Cardiac fibroblast (primary cell): ENCODE results near the gene MYL3.

ENCODE experiments used
- DNase-seq, 2 donors: peaks; one replicate each; pipeline versions ENCODE4 v3.0.0 to v3.0.0-alpha.2; 2010; ENCODE audit warnings: low read depth in 2 of 2
- H3K4me3 ChIP-seq, 2 donors: replicated peaks in 1 of 2; 1 replicate in 1 of 2; 2 replicates in 1 of 2; pipeline ENCODE4 v1.5.1; 2011; ENCODE audit warnings: low read depth in 2 of 2, low read length in 2 of 2, mild to moderate bottlenecking in 2 of 2, moderate library complexity in 1 of 2
- TF ChIP-seq, protein P1 (sequence below): IDR thresholded peaks from one replicate; pipeline ENCODE4 v1.5.1; 2011; ENCODE audit warnings: low read depth, mild to moderate bottlenecking, low read length, inconsistent platforms

Gene MYL3

DNA sequence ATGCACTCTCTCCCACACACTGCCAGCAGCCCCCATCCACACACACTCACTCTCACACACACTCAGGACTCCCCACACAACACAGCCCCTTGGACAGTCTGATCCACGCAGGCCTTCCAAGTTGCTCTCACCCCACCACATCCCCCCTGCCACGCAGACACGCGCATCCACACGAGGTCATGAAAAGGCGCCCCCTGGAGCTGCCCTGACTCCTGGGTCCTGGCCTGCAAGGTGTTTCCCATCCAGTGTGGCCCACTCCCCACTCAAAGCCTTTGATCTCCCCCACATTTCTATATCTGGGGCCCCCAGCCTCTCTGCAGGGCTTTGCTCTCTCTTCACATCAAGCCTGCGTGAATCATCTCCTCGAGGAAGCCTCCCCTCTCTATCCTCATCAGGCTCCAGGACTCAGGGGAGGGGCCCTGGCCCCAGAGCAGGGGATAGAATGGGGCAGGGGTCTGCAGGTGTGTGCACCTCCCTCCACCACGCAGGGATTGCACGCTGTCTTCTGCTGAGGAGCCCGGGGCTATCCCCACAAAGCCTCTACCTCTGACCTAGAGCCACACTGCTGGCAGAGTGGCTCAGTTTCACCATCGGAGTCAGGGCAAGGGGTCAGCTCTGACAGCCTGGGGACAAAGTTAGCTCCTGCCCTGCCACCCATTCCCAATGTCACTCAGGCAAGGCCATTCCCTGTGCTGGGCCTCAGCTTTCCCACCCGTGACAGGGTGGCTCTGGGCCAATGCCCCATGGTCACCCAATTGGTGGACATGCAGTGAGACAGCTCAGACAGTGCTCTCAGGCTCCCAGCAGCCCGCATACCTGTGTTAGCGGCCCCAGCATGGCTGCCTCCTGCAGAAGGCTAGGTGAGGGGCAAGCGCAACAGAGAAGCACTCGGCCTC, 6.4 kb downstream of the MYL3 start:
- no peak for DNase-seq
- TF ChIP-seq, protein P1, sequence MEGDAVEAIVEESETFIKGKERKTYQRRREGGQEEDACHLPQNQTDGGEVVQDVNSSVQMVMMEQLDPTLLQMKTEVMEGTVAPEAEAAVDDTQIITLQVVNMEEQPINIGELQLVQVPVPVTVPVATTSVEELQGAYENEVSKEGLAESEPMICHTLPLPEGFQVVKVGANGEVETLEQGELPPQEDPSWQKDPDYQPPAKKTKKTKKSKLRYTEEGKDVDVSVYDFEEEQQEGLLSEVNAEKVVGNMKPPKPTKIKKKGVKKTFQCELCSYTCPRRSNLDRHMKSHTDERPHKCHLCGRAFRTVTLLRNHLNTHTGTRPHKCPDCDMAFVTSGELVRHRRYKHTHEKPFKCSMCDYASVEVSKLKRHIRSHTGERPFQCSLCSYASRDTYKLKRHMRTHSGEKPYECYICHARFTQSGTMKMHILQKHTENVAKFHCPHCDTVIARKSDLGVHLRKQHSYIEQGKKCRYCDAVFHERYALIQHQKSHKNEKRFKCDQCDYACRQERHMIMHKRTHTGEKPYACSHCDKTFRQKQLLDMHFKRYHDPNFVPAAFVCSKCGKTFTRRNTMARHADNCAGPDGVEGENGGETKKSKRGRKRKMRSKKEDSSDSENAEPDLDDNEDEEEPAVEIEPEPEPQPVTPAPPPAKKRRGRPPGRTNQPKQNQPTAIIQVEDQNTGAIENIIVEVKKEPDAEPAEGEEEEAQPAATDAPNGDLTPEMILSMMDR: no peak
- no peak overlapping the region for H3K4me3 ChIP-seq

DNA sequence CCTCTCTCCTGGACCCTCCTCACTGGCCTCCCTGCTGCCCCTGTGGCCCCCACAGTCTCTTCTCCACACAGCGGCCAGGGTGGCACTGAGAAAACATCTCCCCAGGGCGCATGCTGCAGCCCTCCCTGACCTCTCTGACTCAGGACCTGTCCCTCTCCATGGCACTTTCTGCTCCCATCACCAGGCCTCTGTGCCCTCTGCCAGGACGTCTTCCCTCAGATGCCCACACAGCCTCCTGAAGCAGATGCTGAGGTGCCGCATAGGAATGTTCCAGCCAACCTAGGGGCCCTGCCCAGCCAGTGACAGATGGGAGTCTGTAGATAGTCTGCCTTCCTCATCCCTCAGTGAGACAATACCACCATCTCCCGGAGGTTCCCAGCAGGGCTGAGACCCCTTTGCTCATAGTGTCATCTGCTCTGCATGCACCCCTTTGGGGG, 8.7 kb downstream of the MYL3 start:
- no peak for DNase-seq
- H3K4me3 ChIP-seq: no peak overlapping the region
- TF ChIP-seq, protein P1: no peak

DNA sequence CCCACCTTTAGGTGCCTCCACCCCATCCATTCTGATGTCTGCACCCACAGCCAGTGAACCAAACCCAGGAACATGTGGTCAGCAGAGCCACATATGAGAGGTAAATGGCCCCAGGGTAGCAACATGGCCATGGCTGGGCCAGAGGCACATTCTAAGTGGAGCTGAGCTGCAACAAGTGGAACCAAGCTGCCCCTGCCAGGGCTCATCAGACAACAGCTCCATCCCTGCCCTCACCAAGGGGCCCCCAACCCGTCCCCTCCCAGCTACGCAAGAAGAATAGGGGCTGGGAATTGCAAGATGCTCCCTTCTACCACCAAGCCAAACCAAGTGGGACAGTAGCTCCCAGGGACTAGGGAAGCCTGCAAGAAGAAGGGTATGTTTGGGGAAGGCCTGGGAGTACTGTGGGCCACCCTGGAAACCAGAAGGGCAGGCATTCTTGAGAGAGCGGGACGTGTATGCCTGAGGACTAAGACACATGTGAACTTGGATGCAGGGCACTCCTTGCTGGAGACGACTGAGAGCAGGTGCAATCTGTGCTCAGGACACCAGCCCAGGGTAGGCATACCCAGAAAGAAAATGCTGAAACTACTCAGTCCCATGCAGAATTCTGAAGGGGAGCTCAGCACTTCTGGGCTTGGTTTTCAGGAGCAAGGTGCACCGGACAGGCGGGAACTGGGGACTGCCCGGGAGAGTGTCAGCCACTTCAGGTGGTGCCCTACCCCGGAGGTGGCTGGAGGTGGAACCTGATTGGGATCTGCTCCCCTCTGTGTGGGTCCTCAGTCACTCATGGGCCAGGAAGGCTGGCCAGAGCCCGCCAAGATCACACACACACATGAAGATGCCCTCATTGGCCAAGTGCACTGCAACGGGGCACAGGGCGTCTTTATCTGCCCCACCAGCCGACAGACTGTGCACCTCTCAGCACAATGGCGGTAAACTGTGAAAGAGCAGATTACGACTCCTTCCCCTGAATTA, 9.5 kb downstream of the MYL3 start:
- DNase-seq: no peak
- no peak overlapping the region for H3K4me3 ChIP-seq
- TF ChIP-seq, protein P1: no peak

DNA sequence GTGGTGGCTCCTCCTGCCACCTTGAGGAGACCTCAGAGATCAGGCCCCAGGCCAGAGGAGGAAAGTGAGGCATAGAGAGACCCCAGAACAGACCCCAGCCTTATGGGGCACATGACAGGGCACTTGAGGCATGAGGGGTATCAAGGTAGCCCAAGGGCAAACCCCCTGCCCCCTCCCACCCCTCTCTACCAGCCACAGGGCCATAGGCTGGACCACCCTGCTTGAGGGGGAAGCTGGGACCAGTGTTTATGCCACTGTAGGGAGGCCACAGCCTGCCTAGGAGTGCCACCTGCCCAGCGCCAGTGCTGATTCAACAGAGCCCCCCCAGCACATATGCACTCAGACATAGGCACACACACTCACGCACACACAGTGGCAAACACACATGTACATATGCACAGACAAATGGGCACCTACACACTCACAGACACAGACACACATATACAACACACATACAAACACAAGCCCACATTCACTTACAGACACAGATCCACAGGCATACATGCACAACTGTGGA, 10.3 kb downstream of the MYL3 start:
- TF ChIP-seq, protein P1: no peak
- DNase-seq: no peak
- no peak overlapping the region for H3K4me3 ChIP-seq

DNA sequence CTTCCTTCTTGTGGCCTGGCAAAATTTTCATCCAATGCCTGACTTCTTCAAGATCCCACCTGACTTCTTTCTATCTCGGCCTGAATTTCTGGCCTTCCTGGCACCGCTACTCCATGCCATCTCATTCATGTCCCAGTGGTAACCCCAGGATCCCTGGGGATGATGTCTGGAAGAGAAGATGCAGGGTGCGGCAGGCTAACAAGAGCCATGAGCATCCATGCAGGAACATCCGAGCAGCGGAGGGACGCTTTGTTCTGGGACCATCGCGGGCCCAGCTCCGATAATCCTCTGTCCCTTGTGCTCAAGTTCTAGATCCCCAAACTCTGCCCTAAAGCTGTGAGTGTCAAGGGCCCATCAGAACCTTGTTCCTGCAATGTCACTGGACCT, 10.9 kb downstream of the MYL3 start:
- H3K4me3 ChIP-seq: no peak overlapping the region
- no peak for DNase-seq
- TF ChIP-seq, protein P1: no peak
